Activated CD4-positive, alpha-beta T cell treated with anti-CD3 and anti-CD28 coated beads for 1 hour (primary cell): ENCODE results near the gene TCAP.

Experiments
- DNase-seq: peaks from one replicate; pipeline ENCODE4 v3.0.0-alpha.2; 2020

TCAP gene

GRCh38 chr17:39651923-39652586, 13.1 kb upstream of the TCAP start:
- DNase-seq: no peak

DNA sequence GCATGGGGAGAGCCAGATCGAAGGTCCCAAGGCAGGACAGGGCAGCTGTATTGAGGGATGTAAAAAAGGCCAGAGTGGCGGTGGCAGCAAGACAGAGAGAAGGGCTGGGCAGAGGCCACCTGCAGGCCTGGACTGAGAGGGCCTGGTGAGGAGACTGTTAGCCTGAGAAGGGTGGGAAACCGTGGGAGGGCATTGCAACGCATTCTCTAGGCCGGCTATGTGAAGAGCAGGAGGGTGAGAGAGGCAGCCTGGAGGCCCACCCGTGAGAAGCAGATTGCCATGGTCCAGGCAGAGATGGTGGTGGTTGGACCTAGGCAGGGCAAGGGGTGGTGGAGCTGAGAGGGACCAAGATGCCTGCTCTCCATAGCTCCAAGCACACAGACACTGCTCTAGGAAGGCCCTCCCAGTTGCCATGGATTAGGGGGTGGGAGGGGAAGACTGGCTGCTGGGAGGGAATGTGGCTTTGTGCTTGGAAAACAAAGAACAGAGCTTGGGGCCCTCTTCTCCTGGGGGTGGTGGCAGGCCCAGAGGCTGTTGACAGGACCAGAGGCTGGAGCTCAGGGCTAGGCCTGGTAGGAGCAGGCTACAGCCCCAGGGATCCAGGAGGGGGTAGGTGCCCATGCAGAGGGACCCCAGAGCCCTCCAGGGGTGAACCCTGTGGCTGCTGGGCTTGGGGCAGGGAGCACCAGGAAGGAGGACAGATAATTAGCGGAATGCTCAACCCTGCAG, 12.4 kb upstream of the TCAP start:
- DNase-seq: no peak

DNA sequence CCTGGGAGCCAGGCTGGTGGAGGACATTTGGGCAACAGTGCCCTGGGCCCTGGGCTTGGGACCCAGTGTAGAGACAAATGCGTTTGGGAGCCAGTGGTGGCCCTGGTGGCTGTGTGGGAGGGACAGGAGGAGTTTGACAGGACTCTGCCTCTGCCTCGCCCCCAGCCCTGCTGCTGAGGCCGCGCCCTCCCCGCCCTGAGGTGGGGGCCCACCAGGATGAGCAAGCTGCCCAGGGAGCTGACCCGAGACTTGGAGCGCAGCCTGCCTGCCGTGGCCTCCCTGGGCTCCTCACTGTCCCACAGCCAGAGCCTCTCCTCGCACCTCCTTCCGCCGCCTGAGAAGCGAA, 11.9 kb upstream of the TCAP start:
- DNase-seq: no peak

GRCh38 chr17:39653662-39654331, 11.4 kb upstream of the TCAP start:
- peak; percentile 60 for DNase-seq

- no peak for DNase-seq
These were observed 10.0 kb upstream of the TCAP start for GRCh38 chr17:39655105-39655504.

- no peak for DNase-seq
These were observed 6.8 kb upstream of the TCAP start for GRCh38 chr17:39658346-39658745.

GRCh38 chr17:39658760-39659159, 6.4 kb upstream of the TCAP start:
- no peak for DNase-seq

DNA sequence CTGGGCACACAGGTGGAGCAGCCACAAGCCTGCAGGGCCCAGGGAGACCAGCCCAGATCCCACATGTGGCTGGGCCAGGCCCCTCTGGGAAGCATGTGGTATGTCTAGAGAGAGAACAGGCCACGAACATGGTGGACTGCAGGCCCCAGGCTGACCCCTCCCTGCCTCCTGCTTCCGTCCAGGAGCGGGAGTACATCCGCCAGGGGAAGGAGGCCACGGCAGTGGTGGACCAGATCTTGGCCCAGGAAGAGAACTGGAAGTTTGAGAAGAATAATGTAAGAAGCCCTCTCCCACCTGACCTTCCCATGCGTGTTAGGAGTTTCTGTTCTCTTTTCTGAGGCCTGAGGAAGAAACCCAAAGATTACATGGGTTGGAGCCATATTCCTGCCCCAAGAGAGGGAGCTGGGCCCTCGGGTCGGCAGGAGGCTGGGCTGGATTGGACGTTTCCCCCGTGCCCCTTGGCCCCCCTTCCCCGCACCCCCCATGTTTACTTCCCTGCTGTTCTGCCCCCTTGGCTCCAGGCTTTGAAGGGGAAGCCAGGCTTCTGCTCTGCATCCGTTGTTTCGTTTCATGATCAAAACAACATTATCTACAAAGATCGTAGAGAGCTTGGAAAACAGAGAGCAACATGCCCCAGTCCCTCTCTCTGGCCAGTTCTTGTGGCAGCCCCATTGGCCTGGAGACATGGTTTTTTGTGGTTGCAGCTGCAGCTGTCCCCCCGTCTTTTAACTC, 5.7 kb upstream of the TCAP start:
- DNase-seq: no peak

DNA sequence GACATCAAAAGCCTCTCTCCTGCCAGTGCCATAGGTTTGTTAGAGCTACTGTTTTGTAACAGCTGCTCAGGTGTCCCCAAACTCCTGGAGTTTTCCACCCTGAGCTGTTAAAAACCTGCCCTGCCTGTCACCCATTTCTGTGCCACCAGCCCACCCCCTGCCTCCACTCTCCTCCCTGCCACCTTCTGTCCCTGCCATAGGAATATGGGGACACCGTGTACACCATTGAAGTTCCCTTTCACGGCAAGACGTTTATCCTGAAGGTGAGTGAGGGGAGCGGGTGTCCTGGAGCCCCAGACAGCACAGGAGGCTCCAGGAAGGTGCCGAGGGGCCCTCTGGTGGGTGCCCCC, 5.2 kb upstream of the TCAP start:
- DNase-seq: no peak

- no peak for DNase-seq
These were observed 4.5 kb upstream of the TCAP start for GRCh38 chr17:39660397-39661385.

GRCh38 chr17:39661744-39662541, 3.2 kb upstream of the TCAP start:
- no peak for DNase-seq

GRCh38 chr17:39662551-39663339, 2.4 kb upstream of the TCAP start:
- DNase-seq: no peak

- no peak for DNase-seq
These were observed 1.8 kb upstream of the TCAP start for GRCh38 chr17:39663340-39663687.

DNA sequence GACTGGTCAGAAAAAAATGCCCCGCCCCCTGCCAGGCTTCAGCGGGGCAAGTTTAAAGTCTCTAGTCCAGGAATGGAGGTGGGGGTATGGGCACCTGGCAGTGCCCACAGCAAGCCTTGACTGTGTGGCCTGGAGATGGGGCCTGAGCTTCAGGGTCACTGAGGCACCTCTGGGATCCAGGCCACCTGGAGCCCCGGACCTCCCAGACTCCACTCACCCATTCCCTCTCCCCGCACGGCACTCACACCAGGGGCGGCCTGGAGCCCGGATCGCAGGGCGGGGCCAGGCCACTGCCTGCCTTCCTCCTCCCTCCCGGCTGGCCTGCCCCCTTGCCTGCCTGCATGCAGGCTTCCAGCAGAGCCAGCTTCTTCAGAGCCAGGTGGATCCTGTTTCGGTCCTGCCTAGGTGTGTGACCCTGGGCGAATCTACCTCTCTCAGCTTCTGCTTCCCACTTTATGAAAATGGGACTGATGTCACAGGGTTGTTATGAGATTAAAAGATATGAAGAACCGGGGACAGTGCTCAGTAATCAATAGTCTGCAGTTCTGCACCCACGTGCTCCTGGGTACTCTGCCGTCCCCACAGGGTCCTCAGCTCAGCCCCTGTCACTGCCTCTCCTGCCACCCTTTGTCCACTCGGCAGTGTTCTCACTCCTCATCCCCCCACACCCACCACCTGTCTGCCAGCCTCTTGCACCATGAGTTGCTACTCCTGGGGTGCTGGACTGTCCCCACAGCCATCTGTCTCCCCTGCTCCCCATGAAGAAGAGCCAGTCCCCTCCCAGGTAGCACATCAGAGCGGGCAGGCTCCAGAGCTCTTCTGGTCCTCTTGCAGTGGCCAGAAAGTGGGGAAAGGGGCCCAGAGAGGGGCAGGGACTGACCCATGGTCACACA, 1.2 kb upstream of the TCAP start:
- no peak for DNase-seq

DNA sequence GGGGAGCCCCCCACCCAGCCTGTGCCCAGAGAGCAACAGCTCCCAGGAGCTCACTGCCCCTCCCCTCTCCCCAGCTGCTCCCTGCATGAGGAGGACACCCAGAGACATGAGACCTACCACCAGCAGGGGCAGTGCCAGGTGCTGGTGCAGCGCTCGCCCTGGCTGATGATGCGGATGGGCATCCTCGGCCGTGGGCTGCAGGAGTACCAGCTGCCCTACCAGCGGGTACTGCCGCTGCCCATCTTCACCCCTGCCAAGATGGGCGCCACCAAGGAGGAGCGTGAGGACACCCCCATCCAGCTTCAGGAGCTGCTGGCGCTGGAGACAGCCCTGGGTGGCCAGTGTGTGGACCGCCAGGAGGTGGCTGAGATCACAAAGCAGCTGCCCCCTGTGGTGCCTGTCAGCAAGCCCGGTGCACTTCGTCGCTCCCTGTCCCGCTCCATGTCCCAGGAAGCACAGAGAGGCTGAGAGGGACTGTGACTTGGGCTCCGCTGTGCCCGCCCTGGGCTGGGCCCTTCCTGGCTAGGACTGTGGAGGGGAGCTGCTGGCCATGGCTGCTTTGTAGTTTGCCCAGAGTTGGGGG, 584 bp downstream of the TCAP start:
- no peak for DNase-seq

DNA sequence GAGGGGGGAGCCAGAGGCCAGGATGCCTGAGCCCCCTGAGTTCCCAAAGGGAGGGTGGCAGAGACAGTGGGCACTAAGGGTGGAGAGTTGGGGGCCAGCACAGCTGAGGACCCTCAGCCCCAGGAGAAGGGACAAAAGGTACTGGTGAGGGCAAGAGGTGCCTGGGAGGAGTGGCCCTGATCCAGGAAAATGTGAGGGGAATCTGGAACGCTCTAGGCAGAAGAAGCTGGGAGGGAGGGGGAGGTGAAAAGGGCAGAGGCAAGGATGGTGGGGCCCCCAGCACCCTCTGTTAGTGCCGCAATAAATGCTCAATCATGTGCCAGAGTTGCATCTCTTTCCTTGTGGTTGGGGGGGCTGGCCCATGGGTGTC, 1.1 kb downstream of the TCAP start:
- DNase-seq: no peak

- DNase-seq: no peak
These were observed 1.6 kb downstream of the TCAP start for GRCh38 chr17:39666601-39667261.

DNA sequence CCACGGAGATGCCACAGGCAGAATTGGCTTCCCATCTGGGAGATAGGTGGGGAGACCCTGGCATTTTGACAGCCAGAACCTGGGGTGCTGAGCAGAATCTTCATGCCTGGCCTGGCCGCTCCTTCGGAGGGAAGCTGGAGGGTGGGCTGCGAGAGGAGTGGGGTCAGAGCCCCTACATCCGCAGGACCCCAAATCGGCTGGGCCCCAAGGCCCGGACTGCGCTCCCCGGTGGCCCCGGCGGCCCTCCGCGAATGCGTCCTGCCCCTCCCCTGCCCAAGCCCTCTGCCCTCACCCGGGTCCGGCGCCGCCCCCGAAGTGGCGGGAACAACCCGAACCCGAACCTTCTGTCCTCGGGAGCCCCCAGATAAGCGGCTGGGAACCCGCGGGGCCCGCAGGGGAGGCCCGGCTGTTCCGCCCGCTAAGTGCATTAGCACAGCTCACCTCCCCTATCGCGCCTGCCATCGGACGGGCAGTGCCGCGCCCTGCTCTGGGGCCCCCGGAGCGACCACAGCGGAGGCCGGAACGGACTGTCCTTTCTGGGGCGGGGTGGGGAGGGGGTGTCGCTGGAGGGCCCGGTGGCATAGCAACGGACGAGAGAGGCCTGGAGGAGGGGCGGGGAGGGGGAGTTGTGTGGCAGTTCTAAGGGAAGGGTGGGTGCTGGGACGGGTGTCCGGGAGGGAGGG, 2.3 kb downstream of the TCAP start:
- DNase-seq: no peak
